DND-41 (cell line): ENCODE results near the gene MUC6.

ENCODE experiments used
- ATAC-seq: fragments of 200-7000 bp; cut with Tn5 transposase; 3 replicates; pipeline ENCODE4 v1.9.1; 2021; ENCODE audit warnings: low read depth; ENCODE audit not compliant: insufficient read depth
- DNase-seq: peaks from one replicate; pipeline ENCODE4 v3.0.0-alpha.2; 2020
- H2AFZ ChIP-seq: 2 replicates; pipeline ENCODE4 v1.6.0; 2012; ENCODE audit warnings: low read depth, low read length
- H3K27ac ChIP-seq: 2 replicates; pipeline ENCODE4 v1.5.1; 2012; ENCODE audit warnings: low read length, inconsistent platforms
- H3K27me3 ChIP-seq: fragments of 200-600 bp; sonication (generic); 2 replicates; pipeline ENCODE4 v1.6.0; 2012; ENCODE audit warnings: low read length, mild to moderate bottlenecking, inconsistent platforms; ENCODE audit not compliant: insufficient read depth, poor library complexity
- H3K36me3 ChIP-seq: 2 replicates; pipeline ENCODE4 v1.5.1; 2012; ENCODE audit warnings: low read length, inconsistent platforms; ENCODE audit not compliant: insufficient read depth
- H3K4me1 ChIP-seq: 2 replicates; pipeline ENCODE4 v1.5.1; 2012; ENCODE audit warnings: mild to moderate bottlenecking, low read length; ENCODE audit not compliant: insufficient read depth
- H3K4me2 ChIP-seq: 2 replicates; pipeline ENCODE4 v1.6.0; 2012; ENCODE audit warnings: mild to moderate bottlenecking, moderate library complexity, low read length, inconsistent platforms; ENCODE audit not compliant: insufficient read depth
- H3K4me3 ChIP-seq, 2 experiments: fragments of 200-600 bp in 1 of 2; shearing (Covaris generic) in 1 of 2; 2 replicates each; pipeline ENCODE4 v1.5.1; 2012 to 2016; ENCODE audit warnings: inconsistent platforms in 2 of 2, low read length in 2 of 2, mild to moderate bottlenecking in 2 of 2, low read depth in 1 of 2, moderate library complexity in 1 of 2
- H3K79me2 ChIP-seq: 2 replicates; pipeline ENCODE4 v1.6.0; 2012; ENCODE audit warnings: low read length, inconsistent platforms; ENCODE audit not compliant: insufficient read depth
- H3K9ac ChIP-seq: 2 replicates; pipeline ENCODE4 v1.6.0; 2012; ENCODE audit warnings: low read depth, mild to moderate bottlenecking, inconsistent platforms, low read length, moderate library complexity
- H3K9me3 ChIP-seq: 2 replicates; pipeline ENCODE4 v1.5.1; 2012; ENCODE audit warnings: low read length, moderate library complexity, mild to moderate bottlenecking, inconsistent platforms; ENCODE audit not compliant: insufficient read depth, severe bottlenecking
- H4K20me1 ChIP-seq: 2 replicates; pipeline ENCODE4 v1.6.0; 2012; ENCODE audit warnings: low read length; ENCODE audit not compliant: insufficient read depth
- EZH2 ChIP-seq: IDR thresholded peaks from 3 replicates; pipeline ENCODE4 v1.6.1; 2012; ENCODE audit warnings: borderline replicate concordance, low read depth, mild to moderate bottlenecking, moderate library complexity, low read length, inconsistent platforms; ENCODE audit not compliant: severe bottlenecking
- TF ChIP-seq, protein P1 (sequence below): IDR thresholded peaks from 2 replicates; pipeline ENCODE4 v1.5.1; 2012; ENCODE audit warnings: borderline replicate concordance, low read length, moderate library complexity, mild to moderate bottlenecking; ENCODE audit not compliant: poor library complexity, severe bottlenecking; ENCODE audit errors: extremely low read depth

The MUC6 gene

DNA sequence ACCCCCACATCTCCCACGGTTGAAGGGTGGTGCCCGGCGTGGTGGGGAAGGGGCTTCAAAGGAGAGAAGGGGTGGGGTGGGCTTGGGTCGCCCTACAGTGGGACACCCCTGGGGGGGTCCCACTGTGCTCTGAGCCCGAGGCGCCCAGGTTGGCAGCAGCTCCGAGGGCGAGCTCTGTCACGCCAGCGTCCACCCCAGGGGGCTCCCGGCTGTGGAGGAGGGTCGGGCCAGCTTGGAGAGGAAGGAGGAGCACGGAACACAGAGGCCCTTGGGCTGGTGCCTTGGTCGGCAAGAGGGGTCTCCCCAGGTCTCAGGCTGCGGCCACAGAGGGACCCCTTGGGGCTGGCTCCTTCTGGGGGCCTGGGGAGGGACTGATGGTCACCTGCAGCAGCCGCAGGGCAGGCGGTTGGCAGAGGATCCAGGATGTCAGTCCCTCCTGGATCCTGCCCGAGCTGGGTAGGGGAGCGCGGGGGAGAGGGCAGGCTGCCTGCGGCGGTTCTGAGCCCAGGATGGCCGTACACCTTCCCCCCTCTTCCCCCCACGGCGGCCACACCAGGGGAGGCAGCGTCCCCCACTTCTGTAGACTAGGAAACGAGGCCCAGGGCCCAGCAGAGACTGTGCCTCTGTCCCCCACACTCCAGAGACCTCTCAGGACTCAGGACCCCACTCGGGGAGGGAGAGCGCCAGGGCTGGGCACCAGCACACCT, 788 bp downstream of the MUC6 start:
- Histone ChIP-seq H3K9me3 (no peaks in the 10 kb centered on the region), H4K20me1 (no peaks in the 10 kb centered on the region), H2AFZ (no peak overlapping the region), H3K4me3 (no peak overlapping the region), H3K4me1 (no peaks in the 10 kb centered on the region), H3K36me3 (no peaks in the 10 kb centered on the region), H3K27ac (no peak overlapping the region), H3K27me3 (no peaks in the 10 kb centered on the region), H3K4me2 (no peak overlapping the region), H3K9ac (no peak overlapping the region), H3K79me2 (no peaks in the 10 kb centered on the region)
- TF ChIP-seq, protein P1, sequence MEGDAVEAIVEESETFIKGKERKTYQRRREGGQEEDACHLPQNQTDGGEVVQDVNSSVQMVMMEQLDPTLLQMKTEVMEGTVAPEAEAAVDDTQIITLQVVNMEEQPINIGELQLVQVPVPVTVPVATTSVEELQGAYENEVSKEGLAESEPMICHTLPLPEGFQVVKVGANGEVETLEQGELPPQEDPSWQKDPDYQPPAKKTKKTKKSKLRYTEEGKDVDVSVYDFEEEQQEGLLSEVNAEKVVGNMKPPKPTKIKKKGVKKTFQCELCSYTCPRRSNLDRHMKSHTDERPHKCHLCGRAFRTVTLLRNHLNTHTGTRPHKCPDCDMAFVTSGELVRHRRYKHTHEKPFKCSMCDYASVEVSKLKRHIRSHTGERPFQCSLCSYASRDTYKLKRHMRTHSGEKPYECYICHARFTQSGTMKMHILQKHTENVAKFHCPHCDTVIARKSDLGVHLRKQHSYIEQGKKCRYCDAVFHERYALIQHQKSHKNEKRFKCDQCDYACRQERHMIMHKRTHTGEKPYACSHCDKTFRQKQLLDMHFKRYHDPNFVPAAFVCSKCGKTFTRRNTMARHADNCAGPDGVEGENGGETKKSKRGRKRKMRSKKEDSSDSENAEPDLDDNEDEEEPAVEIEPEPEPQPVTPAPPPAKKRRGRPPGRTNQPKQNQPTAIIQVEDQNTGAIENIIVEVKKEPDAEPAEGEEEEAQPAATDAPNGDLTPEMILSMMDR = no peak
- TF ChIP-seq EZH2 = no peak
- DNase-seq = no peak
- ATAC-seq = no peak

DNA sequence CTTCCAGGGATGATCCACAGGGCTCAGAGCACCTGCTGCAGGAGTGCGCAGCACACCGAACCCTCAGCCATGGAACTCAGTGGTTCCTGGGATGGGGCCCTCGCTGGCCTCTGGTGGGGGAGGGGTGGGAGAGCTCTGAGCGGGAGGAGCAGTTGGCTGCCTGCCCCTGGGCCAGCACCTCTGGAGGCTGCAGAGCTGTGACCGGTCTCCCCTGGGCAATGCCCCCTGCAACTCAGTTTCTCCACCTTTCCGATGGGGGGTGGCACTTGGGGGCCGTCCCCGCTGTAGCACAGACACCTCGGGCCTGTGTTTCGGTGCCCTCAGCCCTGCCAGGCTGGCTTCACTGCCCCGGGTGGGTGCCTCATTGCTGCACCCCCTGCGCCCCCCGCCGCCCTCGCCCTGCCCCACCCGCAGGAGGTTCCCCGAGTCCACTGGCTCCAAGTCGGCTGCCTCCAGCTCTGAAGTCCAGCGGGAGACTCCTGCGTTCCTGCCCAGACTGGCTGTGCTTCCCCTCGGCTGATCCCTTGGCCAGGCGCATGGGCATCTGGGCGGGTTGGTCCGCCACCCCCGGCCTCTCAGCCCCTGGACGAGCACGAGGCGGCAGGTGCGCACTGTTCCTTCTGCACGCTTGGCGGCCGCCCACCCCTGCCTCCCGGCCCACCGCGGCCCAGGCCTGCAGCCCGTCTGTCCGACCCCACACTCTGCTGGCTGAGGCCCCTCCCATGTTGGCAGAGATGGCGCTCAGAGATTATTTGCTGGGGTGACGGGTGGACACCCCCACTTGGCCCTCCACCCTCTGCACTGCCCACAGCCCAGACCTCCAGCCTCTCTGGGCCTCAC, 1.8 kb downstream of the MUC6 start:
- Histone ChIP-seq H4K20me1 (no peaks in the 10 kb centered on the region), H3K36me3 (no peaks in the 10 kb centered on the region), H2AFZ (no peak overlapping the region), H3K4me3 (no peak overlapping the region), H3K27me3 (no peaks in the 10 kb centered on the region), H3K9me3 (no peaks in the 10 kb centered on the region), H3K27ac (no peak overlapping the region), H3K4me1 (no peaks in the 10 kb centered on the region), H3K9ac (no peak overlapping the region), H3K4me2 (no peak overlapping the region), H3K79me2 (no peaks in the 10 kb centered on the region)
- ATAC-seq (no peak), DNase-seq (no peak)
- TF ChIP-seq, protein P1 = no peak
- TF ChIP-seq EZH2 = no peak

DNA sequence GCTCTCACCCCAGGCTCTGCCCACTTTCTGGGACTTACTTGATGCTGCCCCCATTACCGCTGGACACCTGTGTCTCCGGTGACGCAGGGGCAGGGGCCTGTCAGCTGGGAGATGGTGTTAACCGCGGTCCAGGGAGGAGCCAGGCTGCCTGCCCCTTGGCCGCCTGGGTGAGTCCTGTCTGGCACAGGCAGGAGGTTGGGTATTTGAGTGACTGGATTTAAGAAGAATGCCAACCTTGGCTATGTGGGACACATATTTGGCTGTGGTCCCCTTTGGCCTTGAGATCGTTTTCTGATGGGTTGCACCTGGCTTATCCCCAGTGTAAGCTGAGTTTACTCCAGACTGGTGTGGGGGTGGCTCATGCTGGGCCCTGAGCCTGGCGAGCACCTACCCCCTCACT, 2.5 kb downstream of the MUC6 start:
- no peaks in the 10 kb centered on the region for H3K27me3 ChIP-seq
- no peak for DNase-seq
- no peak overlapping the region for H3K4me2 ChIP-seq
- no peaks in the 10 kb centered on the region; the same call in 1 of the 2 replicates for H4K20me1 ChIP-seq
- no peaks in the 10 kb centered on the region for H3K36me3 ChIP-seq
- H2AFZ ChIP-seq = no peak overlapping the region
- no peak for ATAC-seq
- TF ChIP-seq EZH2 = no peak
- H3K79me2 ChIP-seq = no peaks in the 10 kb centered on the region
- H3K4me1 ChIP-seq = no peaks in the 10 kb centered on the region
- no peak overlapping the region for H3K27ac ChIP-seq
- no peak overlapping the region for H3K9ac ChIP-seq
- no peak overlapping the region for H3K4me3 ChIP-seq
- no peaks in the 10 kb centered on the region for H3K9me3 ChIP-seq

- Histone ChIP-seq H3K27ac (no peak overlapping the region), H3K4me1 (no peaks in the 10 kb centered on the region), H3K27me3 (no peaks in the 10 kb centered on the region), H2AFZ (no peak overlapping the region), H3K4me2 (no peak overlapping the region), H3K36me3 (no peaks in the 10 kb centered on the region), H4K20me1 (no peaks in the 10 kb centered on the region; the same call in 1 of the 2 replicates), H3K9ac (no peak overlapping the region), H3K9me3 (no peaks in the 10 kb centered on the region), H3K79me2 (no peaks in the 10 kb centered on the region), H3K4me3 (no peak overlapping the region)
- no peak for ATAC-seq
- DNase-seq = no peak
- TF ChIP-seq, protein P1 = no peak
- TF ChIP-seq EZH2 = no peak
These were observed 3.3 kb downstream of the MUC6 start for GRCh38 chr11:1033016-1033798.
